ENCODE measurements around the gene SUPT3H. TPM values are rescaled to one million over a fixed set of nuclear protein-coding genes. Genes with fewer than 3 reads are reported as not detected.

Gene SUPT3H
- total RNA-seq, 4 donors from 2014 or later, result 0.80 to 12.7 (median 3.0) TPM

DNA sequence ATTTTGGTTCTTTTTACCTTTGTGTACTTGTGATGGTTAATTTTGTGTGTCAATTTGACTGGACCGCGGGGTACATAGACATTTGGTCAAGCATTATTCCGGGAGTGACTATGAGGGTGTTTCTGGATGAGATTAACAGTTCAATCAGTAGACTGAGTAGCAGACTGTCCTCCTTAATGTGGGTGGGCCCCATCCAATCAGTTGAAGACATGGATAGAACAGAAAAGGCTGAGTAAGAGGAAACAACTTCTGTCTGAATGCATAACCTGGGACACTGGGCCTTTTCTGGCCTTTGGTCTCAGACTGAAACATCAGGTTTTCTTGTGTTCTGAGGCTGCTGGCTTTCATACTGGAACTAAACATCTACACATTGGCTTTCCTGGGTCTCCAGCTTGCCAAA, 353.1 kb downstream of the SUPT3H start:
- Histone ChIP-seq H3K4me1 (peaks cover 0 to 4% (median 0%) of the 10 kb centered on the region in 4 donors), H3K9me3 (peaks cover 0 to 6% of the 10 kb centered on the region in 2 donors), H3K36me3 (no peaks in the 10 kb centered on the region), H3K27me3 (no peaks in the 10 kb centered on the region), H3K27ac (no peak overlapping the region), H3K4me3 (no peak overlapping the region)
- in situ Hi-C loops (cut with MboI; ENCODE audit: low pct_ligation_motif_present in 1 of 4, low pct_unique_long_range_greater_than_20kb in 1 of 4, low sequenced_read_pairs in 3 of 4), result no loop called here
- intact Hi-C loops (cut with DNase I; ENCODE audit: low total_unique reads), result no loop called here
- TF ChIP-seq POLR2AphosphoS5 (IDR thresholded peaks at IDR 0.05) (no peak), EP300 (IDR thresholded peaks at IDR 0.05; ENCODE audit: low read depth) (no peak), POLR2A (IDR thresholded peaks at IDR 0.05) (no peak), CTCF (IDR thresholded peaks at IDR 0.05) (no peak)
- 100% methylated on average over 3 of the region's 3 CpGs for WGBS, 2 donors (ENCODE audit: low coverage in 1 of 2)
- DNase-seq, result no peak

GRCh38 chr6:45021676-45022075, 356.1 kb downstream of the SUPT3H start:
- no peaks in the 10 kb centered on the region for H3K27me3 ChIP-seq
- peaks cover 0 to 4% (median 0%) of the 10 kb centered on the region in 4 donors for H3K4me1 ChIP-seq
- TF ChIP-seq EP300 (IDR thresholded peaks at IDR 0.05; ENCODE audit: low read depth), result no peak
- H3K27ac ChIP-seq, result no peak overlapping the region
- H3K36me3 ChIP-seq, result no peaks in the 10 kb centered on the region
- no peak for DNase-seq
- in situ Hi-C loops (cut with MboI; ENCODE audit: low pct_ligation_motif_present in 1 of 4, low pct_unique_long_range_greater_than_20kb in 1 of 4, low sequenced_read_pairs in 3 of 4), result no loop called here
- 15 to 21% methylated on average over 2 of the region's 2 CpGs for WGBS, 2 donors (ENCODE audit: low coverage in 1 of 2)
- intact Hi-C loops (cut with DNase I; ENCODE audit: low total_unique reads), result no loop called here
- no peak overlapping the region for H3K4me3 ChIP-seq
- H3K9me3 ChIP-seq, result no peaks in the 10 kb centered on the region

DNA sequence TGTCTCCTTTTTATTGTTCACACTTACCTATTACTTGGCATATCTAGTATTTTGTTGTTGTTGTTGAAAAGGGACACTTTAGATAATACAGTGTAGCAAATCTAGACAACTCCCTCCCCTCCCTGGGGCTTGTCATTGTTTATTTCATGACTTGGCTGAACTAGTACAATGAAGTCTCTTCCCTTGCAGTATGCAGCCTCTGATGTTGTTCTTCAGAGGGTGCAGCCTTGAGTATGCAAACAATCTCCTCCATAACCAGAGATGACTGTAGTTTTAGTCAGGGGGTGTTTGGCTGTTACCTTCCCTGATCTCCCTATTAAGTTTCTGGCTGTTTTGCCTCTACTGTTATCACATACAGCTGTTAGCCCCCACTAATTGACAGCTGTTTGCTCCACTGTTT, 365.0 kb downstream of the SUPT3H start:
- Histone ChIP-seq H3K27ac (no peak overlapping the region), H3K4me1 (no peaks in the 10 kb centered on the region), H3K4me3 (no peak overlapping the region), H3K9me3 (no peaks in the 10 kb centered on the region), H3K27me3 (no peaks in the 10 kb centered on the region), H3K36me3 (no peaks in the 10 kb centered on the region)
- in situ Hi-C loops (cut with MboI; ENCODE audit: low pct_ligation_motif_present in 1 of 4, low pct_unique_long_range_greater_than_20kb in 1 of 4, low sequenced_read_pairs in 3 of 4), result no loop called here
- TF ChIP-seq POLR2AphosphoS5 (IDR thresholded peaks at IDR 0.05), result no peak
- TF ChIP-seq POLR2A (IDR thresholded peaks at IDR 0.05), result no peak
- TF ChIP-seq CTCF (IDR thresholded peaks at IDR 0.05), result no peak
- TF ChIP-seq EP300 (IDR thresholded peaks at IDR 0.05; ENCODE audit: low read depth), result no peak
- intact Hi-C loops (cut with DNase I; ENCODE audit: low total_unique reads), result no loop called here
- no peak for DNase-seq

- Histone ChIP-seq H3K4me3 (no peak overlapping the region), H3K27me3 (no peaks in the 10 kb centered on the region), H3K27ac (no peak overlapping the region), H3K4me1 (no peaks in the 10 kb centered on the region), H3K36me3 (no peaks in the 10 kb centered on the region), H3K9me3 (no peaks in the 10 kb centered on the region)
- intact Hi-C loops (cut with DNase I; ENCODE audit: low total_unique reads) (no loop called here), in situ Hi-C loops (cut with MboI; ENCODE audit: low pct_ligation_motif_present in 1 of 4, low pct_unique_long_range_greater_than_20kb in 1 of 4, low sequenced_read_pairs in 3 of 4) (no loop called here)
- TF ChIP-seq POLR2AphosphoS5 (IDR thresholded peaks at IDR 0.05) (no peak), CTCF (IDR thresholded peaks at IDR 0.05) (no peak), POLR2A (IDR thresholded peaks at IDR 0.05) (no peak)
- WGBS, 2 donors (ENCODE audit: low coverage in 1 of 2), result 76 to 94% methylated on average over 2 to 3 of the region's 3 CpGs
- no peak for DNase-seq
Measured at GRCh38 chr6:45009576-45009975, 368.2 kb downstream of the SUPT3H start.

DNA sequence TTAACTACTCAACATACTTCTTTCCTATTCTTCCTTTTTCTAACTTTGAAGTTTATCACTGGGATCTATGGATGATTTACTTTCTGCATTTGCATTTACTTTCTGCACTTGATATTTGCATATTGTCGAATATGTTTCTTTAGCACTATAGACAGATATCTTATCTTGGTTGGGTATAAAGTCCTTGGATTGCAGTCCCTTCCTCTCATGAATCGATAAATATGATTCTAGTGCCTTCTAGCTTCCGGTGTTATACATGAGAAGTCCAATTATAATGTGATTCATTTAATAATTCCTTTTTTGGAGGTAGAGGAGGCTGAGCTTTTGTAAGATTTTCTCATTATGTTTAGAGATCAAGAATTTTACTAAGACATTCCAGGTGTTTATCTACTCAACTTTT, 370.8 kb downstream of the SUPT3H start:
- Histone ChIP-seq H3K27me3 (no peaks in the 10 kb centered on the region), H3K36me3 (no peaks in the 10 kb centered on the region), H3K4me1 (no peaks in the 10 kb centered on the region), H3K27ac (no peak overlapping the region), H3K4me3 (no peak overlapping the region), H3K9me3 (no peaks in the 10 kb centered on the region)
- intact Hi-C loops (cut with DNase I; ENCODE audit: low total_unique reads), result no loop called here
- in situ Hi-C loops (cut with MboI; ENCODE audit: low pct_ligation_motif_present in 1 of 4, low pct_unique_long_range_greater_than_20kb in 1 of 4, low sequenced_read_pairs in 3 of 4), result no loop called here
- no peak for TF ChIP-seq EP300 (IDR thresholded peaks at IDR 0.05; ENCODE audit: low read depth)
- TF ChIP-seq CTCF (IDR thresholded peaks at IDR 0.05), result no peak
- no peak for TF ChIP-seq POLR2A (IDR thresholded peaks at IDR 0.05)
- TF ChIP-seq POLR2AphosphoS5 (IDR thresholded peaks at IDR 0.05), result no peak
- DNase-seq, result no peak
- WGBS, 2 donors (ENCODE audit: low coverage in 1 of 2), result 87 to 91% methylated on average over 3 of the region's 3 CpGs

Measured in transverse colon (tissue), 4 donors.